GM12878 (cell line): ENCODE results near the gene EIF5A.

ENCODE experiments used
- CBX5 ChIP-seq: sonication (generic); IDR thresholded peaks from 2 replicates; pipeline ENCODE4 v1.6.1; 2016; ENCODE audit warnings: low read depth, moderate library complexity, mild to moderate bottlenecking, inconsistent platforms
- TF ChIP-seq, protein P1 (sequence below), 3 experiments: IDR thresholded peaks in 2 of 3; conservative IDR thresholded peaks in 1 of 3; 2 replicates each; pipeline ENCODE4 v1.5.1; 2011; ENCODE audit warnings: low read depth in 3 of 3, low read length in 3 of 3, mild to moderate bottlenecking in 3 of 3, control low read depth in 2 of 3, moderate library complexity in 2 of 3, inconsistent platforms in 1 of 3, mixed read lengths in 1 of 3; ENCODE audit not compliant: control insufficient read depth in 2 of 3, insufficient read depth in 1 of 3; ENCODE audit errors: extremely low read depth in 1 of 3

DNA sequence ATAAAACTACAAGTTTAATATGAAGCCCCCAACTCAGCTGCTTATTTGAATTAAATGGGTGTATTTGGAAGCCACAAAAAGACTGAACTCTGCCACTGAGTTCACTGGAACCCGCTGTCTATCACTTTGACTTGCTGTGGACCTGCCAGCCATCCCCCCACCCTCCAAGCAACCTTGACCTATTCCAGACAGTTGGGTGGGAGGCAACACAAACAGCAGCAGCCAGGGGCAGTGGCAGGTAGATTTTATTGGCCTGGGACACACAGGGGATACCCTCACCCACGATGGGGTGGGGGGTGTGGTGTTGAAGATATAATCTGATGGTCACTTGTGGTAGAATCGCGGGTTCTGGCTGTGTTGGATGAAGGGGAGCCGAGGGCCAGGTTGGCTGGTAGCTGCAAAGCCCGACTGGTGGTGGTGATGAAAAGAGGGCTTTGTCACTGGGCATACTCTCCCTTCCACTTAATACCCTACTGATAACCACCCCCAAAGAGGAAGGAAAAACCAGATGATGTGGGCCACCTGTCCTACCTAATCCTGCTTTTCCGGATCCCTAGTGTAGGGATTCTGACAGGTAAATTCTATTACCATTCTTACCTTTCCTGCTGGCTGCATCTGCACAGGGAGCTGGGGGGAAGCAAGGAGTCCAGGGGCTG is 5.1 kb downstream of the EIF5A start:
- TF ChIP-seq CBX5: no peak
- TF ChIP-seq, protein P1, sequence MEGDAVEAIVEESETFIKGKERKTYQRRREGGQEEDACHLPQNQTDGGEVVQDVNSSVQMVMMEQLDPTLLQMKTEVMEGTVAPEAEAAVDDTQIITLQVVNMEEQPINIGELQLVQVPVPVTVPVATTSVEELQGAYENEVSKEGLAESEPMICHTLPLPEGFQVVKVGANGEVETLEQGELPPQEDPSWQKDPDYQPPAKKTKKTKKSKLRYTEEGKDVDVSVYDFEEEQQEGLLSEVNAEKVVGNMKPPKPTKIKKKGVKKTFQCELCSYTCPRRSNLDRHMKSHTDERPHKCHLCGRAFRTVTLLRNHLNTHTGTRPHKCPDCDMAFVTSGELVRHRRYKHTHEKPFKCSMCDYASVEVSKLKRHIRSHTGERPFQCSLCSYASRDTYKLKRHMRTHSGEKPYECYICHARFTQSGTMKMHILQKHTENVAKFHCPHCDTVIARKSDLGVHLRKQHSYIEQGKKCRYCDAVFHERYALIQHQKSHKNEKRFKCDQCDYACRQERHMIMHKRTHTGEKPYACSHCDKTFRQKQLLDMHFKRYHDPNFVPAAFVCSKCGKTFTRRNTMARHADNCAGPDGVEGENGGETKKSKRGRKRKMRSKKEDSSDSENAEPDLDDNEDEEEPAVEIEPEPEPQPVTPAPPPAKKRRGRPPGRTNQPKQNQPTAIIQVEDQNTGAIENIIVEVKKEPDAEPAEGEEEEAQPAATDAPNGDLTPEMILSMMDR (IDR thresholded peaks at IDR 0.05 in 2 of 3, conservative IDR thresholded peaks at IDR 0.05 in 1 of 3; ENCODE audit: control insufficient read depth in 2 of 3, extremely low read depth in 1 of 3, insufficient read depth in 1 of 3, low read depth in 3 of 3, low read length in 3 of 3): no peak
